Coronary artery (tissue), 2 donors: ENCODE data around the gene DDX25.

Source experiments
- DNase-seq: peaks from one replicate; pipeline ENCODE4 v3.0.0-alpha.2; 2017; ENCODE audit warnings: low spot score
- H3K27ac ChIP-seq, 2 donors: fragments of 200-600 bp; sonication (generic); one replicate each; pipeline ENCODE4 v1.5.1; 2016 to 2019
- H3K4me3 ChIP-seq: fragments of 200-600 bp; sonication (generic); 2 replicates; pipeline ENCODE4 v1.5.1; 2016; ENCODE audit warnings: mild to moderate bottlenecking, moderate library complexity
- TF ChIP-seq, protein P1 (sequence below): fragments of 200-600 bp; sonication (generic); IDR thresholded peaks from one replicate; pipeline ENCODE4 v1.5.1; 2019; ENCODE audit warnings: antibody characterized with exemption

The DDX25 gene

DNA sequence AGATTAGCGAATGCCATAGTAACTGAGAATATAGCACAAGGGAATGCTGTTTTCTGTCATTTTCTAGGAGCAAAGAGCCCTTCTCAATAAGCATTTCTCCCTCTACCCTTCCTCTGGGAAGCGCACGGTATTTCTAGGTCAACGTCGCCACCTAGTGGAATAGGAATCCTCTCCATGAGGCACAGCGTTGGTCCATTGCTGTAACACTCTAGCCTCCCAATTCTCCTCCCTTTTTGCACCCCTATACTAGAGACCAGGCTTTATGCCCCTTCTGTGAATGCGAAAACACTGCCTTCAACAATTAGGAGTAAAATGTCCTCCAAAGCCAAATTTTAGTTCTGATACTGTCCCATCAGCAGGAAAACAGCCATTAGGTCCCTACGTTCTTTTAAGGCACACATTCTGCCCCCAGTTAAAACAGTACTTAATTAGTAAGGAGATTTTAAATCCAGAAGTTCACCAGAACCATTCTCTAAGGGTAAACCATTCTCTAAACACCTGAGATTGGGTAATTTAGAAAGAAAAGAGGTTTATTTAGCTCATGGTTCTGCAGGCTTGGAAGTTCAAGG, 29.7 kb upstream of the DDX25 start:
- TF ChIP-seq, protein P1, sequence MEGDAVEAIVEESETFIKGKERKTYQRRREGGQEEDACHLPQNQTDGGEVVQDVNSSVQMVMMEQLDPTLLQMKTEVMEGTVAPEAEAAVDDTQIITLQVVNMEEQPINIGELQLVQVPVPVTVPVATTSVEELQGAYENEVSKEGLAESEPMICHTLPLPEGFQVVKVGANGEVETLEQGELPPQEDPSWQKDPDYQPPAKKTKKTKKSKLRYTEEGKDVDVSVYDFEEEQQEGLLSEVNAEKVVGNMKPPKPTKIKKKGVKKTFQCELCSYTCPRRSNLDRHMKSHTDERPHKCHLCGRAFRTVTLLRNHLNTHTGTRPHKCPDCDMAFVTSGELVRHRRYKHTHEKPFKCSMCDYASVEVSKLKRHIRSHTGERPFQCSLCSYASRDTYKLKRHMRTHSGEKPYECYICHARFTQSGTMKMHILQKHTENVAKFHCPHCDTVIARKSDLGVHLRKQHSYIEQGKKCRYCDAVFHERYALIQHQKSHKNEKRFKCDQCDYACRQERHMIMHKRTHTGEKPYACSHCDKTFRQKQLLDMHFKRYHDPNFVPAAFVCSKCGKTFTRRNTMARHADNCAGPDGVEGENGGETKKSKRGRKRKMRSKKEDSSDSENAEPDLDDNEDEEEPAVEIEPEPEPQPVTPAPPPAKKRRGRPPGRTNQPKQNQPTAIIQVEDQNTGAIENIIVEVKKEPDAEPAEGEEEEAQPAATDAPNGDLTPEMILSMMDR = peak; percentile 57
- no peak for DNase-seq
- Histone ChIP-seq H3K4me3 (peak overlapping the region; percentile 52), H3K27ac (no peak overlapping the region)

DNA sequence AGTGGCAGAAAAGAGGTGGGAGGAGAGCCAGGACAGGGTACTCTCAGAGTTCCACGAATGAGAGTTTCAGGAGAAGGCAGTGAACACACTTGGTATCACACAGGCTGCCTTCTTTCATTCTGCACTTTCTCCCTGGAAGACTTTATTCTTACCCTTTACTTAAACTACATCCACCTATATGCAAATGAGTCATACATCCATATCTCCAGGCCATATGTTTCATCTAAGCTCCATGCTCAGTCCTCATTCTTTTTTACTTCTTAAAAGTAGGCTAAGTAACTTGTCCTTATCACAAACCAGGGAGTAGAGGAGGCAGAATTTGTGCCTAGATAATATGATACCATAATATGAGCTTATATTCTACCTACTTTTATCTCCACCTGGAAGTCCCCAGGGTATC, 23.0 kb upstream of the DDX25 start:
- DNase-seq = no peak
- TF ChIP-seq, protein P1 = no peak

DNA sequence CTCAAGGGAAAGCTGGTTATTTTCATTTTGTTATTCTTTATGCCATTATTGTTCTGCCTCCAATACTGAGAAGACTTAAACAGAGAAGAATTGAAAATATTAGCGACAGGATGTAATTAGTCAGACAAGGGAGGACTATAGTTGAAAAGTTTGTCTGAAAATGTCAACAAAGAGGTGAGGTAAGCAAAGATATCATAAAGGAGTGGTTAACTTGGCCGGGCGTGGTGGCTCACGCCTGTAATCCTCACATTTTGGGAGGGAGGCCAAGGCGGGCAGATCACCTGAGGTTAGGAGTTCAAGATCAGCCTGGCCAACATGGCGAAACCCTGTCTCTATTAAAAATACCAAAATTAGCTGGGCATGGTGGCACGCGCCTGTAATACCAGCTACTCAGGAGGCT, 20.9 kb upstream of the DDX25 start:
- TF ChIP-seq, protein P1 = no peak
- no peak overlapping the region for H3K4me3 ChIP-seq
- no peak overlapping the region for H3K27ac ChIP-seq
- DNase-seq = no peak

More for the DNA sequence above, 23.0 kb upstream of the DDX25 start:
- Histone ChIP-seq H3K4me3 (no peak overlapping the region), H3K27ac (no peak overlapping the region)

DNA sequence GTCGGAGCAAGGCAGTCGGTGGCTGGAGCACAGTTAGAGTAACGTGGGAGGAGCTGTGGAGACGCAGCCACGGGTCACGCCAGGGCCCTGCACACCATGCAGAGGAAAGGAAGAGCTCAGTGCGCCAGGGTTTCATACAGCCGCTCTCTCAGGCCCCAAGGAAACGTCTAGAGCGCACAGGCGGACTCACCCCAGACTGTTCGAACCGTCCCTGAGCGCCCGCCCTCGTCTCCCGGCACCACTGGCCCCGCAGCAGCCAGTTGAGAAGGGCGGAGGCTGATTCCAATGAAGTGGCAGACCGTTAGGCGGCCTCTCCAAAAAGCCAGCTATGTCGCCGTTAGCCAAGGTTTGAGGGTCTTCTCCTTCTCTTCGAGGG, 17.3 kb upstream of the DDX25 start:
- TF ChIP-seq, protein P1 = no peak
- peak overlapping the region; percentile 46 to 90 for H3K27ac ChIP-seq
- DNase-seq = no peak

DNA sequence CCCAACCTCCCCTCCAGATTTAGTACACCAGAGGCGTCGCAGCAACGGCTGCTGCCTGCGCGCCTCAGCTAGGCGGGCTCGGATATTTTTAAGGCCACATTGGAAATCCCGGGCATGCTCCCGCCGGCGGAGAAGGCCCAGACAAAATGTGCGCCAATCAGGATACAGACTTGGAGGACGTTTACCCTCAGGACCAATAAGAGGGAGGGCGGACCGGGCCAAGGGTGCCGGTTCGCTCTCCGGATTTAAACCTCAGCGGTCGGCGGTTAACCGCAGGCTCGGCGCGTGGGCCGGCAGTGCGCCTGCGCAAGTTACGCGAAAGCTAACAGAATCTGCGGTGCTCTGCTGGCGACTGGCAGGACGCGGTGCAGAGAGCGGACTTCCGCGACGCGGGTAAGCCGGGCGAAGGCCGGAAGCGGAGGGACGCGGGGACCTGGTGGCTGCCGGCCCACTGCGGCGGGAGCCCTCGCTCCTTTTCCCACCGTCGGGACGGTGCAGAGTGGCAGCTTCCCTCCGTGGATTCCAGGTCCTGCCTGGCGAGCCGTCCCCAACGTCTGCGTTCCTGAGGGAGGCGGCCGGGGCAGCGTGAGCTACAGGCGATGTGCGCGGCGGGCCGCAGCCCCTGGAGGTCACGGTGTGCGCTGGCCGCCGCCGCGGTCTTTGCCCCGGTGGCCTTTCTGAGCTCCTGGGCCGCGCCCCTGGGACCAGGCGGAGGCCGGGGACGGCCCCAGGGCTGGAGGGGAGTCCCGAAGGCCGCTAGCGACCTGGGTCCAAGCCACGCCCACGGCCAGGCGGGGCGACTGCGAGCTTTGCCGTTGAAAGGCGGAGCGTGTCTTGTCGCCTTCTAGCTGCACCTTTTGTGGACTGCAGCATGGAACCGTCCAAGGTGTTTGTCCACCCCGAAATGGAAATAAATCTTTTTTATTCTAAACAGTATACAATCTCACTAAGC, 16.7 kb upstream of the DDX25 start, which contains the start of gene HYLS1:
Gene HYLS1, plus strand, starts transcription at position 296 of the 952 bp plus-strand sequence. CDS start 11,701 bp downstream, outside the sequence.
- peak within 1 kb of the TSS; percentile 90 for H3K27ac ChIP-seq
- peak within 1 kb of the TSS; percentile 78 for H3K4me3 ChIP-seq
- TF ChIP-seq, protein P1 = peak; percentile 17
- DNase-seq = peak; percentile 97

More for the DNA sequence above, 17.3 kb upstream of the DDX25 start:
- peak overlapping the region; percentile 78 for H3K4me3 ChIP-seq

DNA sequence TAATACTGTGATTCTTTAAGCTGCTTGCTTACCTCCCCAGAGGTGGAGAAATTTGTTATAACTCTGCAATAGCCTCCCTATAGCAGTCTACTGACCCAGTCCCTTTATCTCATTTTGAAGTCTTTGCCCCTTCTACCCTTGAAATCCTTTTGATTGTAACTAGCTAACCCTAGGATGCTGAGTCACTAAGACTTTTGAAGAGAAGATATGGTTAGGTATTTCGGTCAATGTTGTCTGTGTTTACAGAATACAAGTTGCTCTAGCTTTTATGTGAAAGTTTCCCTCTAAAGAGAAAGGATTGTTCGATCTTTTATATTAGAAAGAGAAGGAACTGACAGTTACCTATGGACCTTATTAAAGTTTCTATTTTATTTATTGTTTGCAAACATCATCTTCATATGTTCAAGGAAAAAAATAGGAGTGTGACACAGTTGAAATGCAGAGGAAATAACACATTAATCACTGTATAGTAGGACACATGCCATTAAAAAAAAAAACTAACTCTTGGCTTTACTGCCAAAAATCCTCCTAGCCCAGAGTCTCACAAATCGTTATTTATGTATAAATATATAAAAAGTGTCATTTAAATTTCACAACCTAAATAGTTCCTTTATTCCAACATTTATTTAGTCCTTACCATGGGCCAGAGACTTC, 13.7 kb upstream of the DDX25 start:
- no peak for DNase-seq
- no peak overlapping the region for H3K4me3 ChIP-seq
- TF ChIP-seq, protein P1 = no peak
- no peak overlapping the region for H3K27ac ChIP-seq
